ENCODE measurements around the gene RPL38.

GRCh38 chr17:74251051-74251450, 47.6 kb downstream of the RPL38 start:
- no peak for TF ChIP-seq EZH2phosphoT487 (IDR thresholded peaks at IDR 0.05; ENCODE audit: borderline replicate concordance, low read length)
- TF ChIP-seq CTCF (IDR thresholded peaks at IDR 0.05; ENCODE audit: low read depth, low read length, poor library complexity, severe bottlenecking), result no peak

Data from DOHH2 (cell line).